ENCODE data around the gene UNC119B.

The UNC119B gene

DNA sequence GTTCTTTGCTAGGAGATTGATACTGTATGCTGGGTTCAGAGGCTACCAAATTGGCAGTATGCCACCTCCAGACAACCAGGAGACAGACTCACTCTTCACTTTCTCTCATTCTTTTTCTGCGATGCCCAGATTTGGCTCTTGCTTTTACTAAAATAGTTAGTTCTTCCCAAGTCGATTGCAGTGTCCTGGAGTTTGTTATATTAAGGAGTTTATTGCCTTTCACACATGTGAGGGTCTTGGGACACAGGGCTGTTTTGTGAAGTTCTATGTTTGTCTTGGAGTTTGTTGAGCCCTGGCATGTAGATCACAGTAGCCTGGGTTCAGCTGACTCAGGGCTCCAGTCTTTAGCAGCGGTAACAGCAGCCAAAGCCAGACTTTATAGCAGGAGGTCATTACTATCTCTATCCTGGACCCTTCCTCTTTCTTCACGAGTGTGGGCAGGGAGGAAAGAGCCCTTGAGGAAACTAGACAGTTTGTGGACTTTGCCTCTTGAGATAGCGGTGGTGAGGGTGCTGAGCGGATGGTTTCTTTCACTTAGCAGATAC, 21.7 kb upstream of the UNC119B start:
- FAIRE-seq, result no peak

GRCh38 chr12:120689397-120690082, 20.7 kb upstream of the UNC119B start:
- FAIRE-seq, result no peak

- FAIRE-seq, result no peak
These were observed 20.2 kb upstream of the UNC119B start for GRCh38 chr12:120690083-120690450.

DNA sequence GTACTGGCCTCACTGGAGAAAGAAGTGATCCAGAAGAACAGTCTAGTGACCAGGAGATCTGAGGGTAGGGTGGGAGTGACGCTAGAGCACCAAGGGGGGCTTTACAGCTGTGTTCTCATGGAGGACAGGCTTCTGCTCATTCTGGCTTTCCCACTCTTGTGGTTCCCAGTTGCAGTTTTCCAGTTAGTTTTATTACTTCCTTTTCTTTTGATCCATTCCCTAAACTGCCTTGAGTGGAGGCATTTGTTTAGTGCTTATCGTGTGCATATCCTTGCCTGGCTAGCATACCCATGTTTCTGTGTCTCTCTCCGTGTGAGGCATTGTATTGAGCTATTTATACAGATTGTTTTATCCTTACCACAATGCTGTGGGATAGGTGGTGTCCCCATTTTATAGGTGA, 19.3 kb upstream of the UNC119B start:
- FAIRE-seq, result no peak

DNA sequence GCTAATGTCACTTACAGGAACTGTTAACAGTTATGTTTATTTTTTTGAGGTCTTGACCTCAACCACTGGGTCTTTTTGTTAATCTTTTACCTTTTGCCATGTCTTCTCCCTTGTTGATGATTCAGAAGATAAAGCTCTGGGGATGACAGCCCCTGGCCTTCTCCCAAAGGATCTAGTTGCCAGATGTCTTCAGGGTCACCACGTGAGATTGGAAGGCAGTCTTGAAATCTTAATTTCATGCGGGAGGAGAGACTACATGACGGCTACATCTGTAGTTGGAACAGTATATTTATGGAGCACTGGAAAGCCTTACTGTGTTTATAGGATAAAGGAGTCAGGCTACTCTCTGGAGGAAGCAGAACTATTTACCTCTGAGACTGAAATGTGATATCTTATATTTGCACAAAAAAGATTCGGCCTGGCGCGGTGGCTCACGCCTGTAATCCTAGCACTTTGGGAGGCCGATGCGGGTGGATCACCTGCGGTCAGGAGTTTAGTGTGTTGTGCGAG, 17.7 kb upstream of the UNC119B start:
- no peak for FAIRE-seq

DNA sequence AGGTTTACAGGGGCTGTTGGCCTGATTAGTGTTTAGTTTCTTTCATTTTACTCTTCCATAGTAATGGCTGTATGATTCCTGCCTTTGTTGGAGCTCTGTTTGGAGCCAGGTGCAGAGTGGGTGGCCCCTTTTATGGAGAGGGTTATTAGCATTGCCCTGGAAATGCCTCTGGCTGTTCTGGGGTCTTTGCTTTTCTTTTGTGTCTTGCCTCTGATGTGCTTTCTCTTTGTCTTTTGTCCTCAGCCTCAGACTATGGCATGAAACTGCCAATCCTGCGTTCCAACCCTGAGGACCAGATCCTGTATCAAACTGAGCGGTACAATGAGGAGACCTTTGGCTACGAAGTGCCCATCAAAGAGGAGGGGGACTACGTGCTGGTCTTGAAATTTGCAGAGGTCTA, 16.4 kb upstream of the UNC119B start:
- no peak for FAIRE-seq

DNA sequence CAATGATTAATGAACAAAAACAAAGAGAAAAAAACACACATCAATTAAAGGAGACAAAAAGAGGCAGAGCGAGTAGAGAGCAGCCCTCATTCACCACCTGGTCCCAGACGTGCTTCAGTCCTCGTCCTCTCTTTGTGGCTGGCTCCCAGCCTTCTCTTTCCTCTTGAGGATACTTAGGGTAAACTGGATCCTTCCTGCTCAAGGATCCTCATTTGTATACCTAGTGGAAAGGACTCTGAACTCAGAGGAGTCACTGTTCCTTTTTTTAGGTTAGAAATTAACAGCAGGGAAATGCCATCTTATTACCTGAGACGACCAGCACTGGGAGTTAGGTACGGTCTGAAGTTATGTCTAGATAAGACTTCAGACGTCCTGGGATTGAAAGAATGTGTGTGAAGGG, 13.6 kb upstream of the UNC119B start:
- FAIRE-seq, result no peak

GRCh38 chr12:120697344-120697743, 12.9 kb upstream of the UNC119B start:
- no peak for FAIRE-seq

GRCh38 chr12:120698665-120699064, 11.6 kb upstream of the UNC119B start:
- FAIRE-seq, result no peak

DNA sequence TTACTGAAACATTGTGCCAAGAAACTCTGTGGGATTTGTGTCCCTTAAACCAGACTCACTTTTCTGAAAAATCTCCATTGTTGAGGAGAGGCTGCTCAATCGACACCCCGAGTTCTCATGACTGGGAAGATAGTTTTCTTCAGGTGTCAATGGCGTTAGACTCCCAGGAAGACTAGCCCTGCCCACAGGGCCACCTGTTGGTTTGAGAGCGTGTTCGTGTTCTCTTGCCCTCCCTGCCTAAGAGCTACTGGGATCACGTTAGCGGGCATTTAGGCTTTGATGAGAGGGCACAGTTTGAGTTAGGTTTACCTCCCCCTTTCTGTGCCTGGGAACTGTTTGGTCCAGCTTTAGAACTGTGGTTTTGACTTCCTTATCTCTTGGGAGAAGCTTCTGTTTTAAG, 10.7 kb upstream of the UNC119B start:
- FAIRE-seq, result no peak

DNA sequence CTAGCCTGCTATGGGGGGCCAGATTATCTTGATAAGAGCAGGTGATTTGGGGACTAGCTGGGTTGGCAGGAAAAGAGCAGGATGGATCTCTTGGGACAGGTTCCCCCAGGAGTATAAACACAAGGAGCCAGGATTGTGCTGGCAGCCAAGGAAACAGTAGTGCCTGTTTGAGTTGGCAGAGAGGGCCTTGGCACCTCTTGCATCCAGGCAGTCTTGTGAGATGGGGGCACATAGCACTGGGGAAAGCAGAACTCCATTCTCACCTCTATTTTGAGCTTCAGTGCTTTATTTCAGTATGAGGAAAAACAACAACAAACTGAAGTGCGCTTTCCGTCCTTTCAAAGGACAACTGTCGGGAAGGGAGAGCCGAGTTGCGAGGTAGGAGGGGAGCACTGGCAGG, 9.4 kb upstream of the UNC119B start:
- no peak for FAIRE-seq

GRCh38 chr12:120702637-120703036, 7.6 kb upstream of the UNC119B start:
- no peak for FAIRE-seq

- no peak for FAIRE-seq
These were observed 6.8 kb upstream of the UNC119B start for GRCh38 chr12:120703311-120703942.

DNA sequence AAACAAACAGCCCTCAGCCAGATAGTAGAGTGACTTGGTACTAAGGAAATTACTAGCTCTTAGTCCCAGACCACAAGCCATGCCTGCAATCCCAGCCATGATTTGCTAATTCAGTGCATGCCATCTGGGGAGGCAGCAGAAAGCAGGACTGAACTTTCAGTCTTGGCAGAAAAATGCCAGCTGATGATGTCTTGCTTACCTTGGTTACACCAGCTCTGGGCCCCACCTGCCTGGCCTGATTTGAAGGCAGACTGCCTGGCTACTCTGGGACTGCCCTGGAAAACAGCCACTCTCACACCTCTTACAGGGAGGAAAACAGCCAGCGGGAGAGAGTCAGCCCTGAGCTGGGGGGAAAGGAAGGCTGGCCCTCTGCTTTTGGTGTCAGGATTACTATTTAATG, 4.6 kb upstream of the UNC119B start:
- FAIRE-seq, result no peak

GRCh38 chr12:120706029-120706428, 4.2 kb upstream of the UNC119B start:
- no peak for FAIRE-seq

- no peak for FAIRE-seq
These were observed 1.6 kb upstream of the UNC119B start for GRCh38 chr12:120708651-120709050.

GRCh38 chr12:120710805-120711296, 593 bp downstream of the UNC119B start:
- no peak for FAIRE-seq

DNA sequence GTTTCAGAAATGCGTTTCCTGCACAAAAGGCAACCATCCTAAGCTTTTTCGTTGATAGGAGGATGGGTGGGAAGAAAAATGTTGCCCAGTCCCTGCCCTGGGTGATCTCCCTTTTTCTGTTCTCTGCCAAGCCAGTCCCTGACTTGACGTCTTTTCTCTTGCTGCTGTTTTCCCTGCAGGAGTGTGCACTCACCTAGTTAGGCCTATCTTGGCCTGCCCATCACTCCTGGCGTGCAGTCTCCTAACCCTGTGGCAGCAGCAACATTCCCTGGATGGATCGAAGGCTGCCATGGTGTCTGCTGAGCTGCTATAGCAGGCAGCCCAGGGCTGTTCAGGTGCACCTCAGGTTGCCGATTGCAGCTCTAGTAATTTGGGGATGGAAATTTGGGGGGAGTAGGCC, 1.2 kb downstream of the UNC119B start:
- no peak for FAIRE-seq

DNA sequence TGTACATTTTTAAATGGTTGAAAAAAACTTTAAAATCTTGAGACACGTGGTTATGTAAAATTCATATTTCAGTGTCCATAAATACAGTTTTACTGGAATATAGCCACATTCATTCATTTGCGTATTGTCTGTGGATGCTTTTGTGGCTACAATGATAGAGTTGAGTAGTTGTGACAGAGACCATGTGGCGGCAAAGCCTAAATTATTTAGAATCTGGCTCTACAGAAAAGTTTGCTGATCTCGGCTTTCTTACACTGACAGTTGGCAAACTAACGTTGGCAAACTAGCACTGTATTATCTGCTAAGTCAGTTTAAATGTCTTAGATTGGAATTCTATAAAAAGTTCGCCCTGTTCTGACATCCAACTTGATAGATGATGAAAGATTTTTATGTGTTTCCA, 2.4 kb downstream of the UNC119B start:
- no peak for FAIRE-seq

DNA sequence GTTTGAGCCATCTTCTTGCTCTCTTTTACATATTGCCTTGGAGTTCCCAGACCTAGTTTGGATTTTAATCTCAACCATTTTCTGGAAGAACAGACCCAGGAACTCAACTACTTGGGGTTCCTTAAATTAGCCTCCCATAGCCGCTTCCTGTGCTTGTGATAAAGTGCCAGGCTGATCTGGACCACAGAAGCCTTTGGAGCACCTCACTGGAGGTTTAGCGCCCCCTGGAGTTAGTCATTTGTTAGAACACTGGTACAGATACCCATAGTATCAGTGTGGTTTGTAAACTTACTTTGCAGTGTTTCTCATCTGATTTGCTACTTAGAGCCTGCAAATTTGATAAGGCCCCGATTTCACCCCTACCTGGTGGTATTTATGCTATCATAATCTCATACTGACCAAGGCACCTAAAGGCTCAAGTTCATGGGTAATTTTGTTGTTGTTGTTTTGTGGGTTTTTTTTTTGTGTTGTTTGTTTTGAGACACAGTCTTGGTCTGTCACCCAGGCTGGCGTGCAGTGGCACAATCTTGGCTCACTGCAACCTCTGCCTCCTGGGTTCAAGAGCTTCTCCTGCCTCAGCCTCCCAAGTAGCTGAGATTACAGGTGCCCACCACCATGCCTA, 3.7 kb downstream of the UNC119B start:
- FAIRE-seq, result no peak

DNA sequence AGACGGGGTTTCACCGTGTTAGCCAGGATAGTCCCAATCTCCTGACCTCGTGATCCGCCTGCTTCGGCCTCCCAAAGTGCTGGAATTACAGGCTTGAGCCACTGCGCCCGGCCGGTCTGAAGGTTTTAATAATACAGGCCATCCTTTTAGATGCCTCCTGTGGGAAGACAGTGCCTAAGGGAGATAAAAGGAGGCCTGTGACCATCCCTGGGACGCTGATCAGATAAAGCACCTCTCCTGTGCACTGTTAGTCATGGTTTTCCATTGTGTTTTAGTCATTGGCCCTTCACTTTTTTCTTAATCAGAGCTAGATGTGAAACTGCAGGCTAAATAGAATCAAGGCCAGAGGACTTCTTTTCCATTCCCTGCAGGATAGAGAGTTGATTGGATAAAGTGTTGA, 7.8 kb downstream of the UNC119B start:
- FAIRE-seq, result no peak

DNA sequence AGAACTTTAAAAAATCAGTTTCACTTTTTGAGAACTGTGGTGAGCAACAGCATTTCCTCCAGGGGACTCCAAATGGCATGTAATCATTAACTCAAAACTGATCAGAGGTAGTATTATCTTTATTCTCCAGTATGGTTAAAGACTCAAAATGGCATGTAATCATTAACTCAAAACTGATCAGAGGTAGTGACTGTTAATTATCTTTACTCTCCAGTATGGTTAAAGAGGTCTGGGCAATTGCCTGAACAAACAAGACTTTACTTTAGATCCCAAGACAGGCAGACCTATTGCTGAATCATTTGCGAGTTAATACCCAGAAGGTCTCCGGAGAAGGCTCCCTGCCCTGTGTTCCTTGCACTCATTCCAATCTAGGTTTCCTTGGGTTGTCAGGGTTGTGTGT, 8.8 kb downstream of the UNC119B start:
- no peak for FAIRE-seq

DNA sequence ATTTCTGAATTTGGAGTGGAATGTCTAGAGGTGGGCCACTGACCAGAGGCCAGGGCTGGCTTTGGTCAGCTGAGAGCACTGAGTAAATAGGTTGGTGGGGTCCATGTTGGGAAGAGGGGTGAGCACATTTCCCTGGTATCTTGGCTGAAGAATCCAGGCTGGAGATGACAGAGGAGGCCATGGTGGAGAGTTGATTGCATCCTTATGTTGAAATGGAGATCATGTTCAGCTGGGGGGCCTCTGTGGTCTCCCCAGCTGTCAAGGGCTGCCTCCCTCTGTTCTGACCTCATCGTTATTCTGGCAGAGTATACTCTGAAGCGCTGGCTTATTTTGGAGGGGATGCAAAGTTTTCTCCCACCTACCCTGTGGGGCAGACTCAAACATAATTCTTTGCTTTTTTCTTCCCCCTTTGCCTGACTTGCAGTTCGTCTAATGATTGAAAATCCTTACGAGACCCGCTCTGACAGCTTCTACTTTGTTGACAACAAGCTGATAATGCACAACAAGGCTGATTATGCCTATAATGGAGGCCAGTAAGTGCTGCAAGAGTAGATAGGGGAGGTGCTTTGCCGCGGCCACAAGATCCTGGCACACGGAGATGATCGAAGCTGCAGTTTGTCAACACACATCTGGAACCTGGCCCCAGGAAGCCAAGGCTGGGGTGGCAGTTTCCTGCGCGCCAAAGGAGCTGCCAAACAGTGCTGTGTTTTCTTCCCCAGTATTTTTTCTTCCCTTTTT, 9.4 kb downstream of the UNC119B start:
- FAIRE-seq, result no peak

All from endometrium (tissue), 2 donors.